T-helper 2 cell (primary cell): Measurements from ENCODE around the gene BRPF1.

ENCODE experiments used
- DNase-seq, 5 experiments: peaks; one replicate each; pipeline versions ENCODE4 v3.0.0 to v3.0.0-alpha.2; 2012 to 2022
- total RNA-seq, 2 donors: gene quantifications; one replicate each; lab custom pipeline; 2026; lab: John Stamatoyannopoulos, UW

Gene BRPF1
- total RNA-seq: 48.9 to 64.5 reads per million in 2 donors

GRCh38 chr3:9731206-9732079 is at the start of gene BRPF1:
Gene BRPF1 (plus strand): TSS chr3:9731735. CDS start chr3:9734141, 2,406 bp downstream.
- peak; percentile 97 to 100 (median 100) for DNase-seq

- DNase-seq: no peak
Measured at GRCh38 chr3:9682096-9682495, 49.4 kb upstream of the BRPF1 start.

- no peak for DNase-seq
Measured at GRCh38 chr3:9683426-9683825, 48.1 kb upstream of the BRPF1 start.

- no peak for DNase-seq
Measured at GRCh38 chr3:9685216-9686049, 46.1 kb upstream of the BRPF1 start.

- DNase-seq: no peak
Measured at GRCh38 chr3:9686050-9686550, 45.4 kb upstream of the BRPF1 start.

GRCh38 chr3:9686703-9687102 is 44.8 kb upstream of the BRPF1 start:
- DNase-seq: no peak

- DNase-seq: no peak
Measured at GRCh38 chr3:9687514-9687913, 44.0 kb upstream of the BRPF1 start.

GRCh38 chr3:9688961-9689360 is 42.6 kb upstream of the BRPF1 start:
- DNase-seq: no peak

GRCh38 chr3:9689757-9690156 is 41.8 kb upstream of the BRPF1 start:
- DNase-seq: no peak

GRCh38 chr3:9690451-9691450 is 40.8 kb upstream of the BRPF1 start:
- DNase-seq: no peak

- DNase-seq: no peak
Measured at GRCh38 chr3:9691636-9692035, 39.9 kb upstream of the BRPF1 start.

- no peak for DNase-seq
Measured at GRCh38 chr3:9692416-9692815, 39.1 kb upstream of the BRPF1 start.

GRCh38 chr3:9695345-9695744 is 36.2 kb upstream of the BRPF1 start:
- DNase-seq: no peak

- no peak for DNase-seq
Measured at GRCh38 chr3:9695746-9696145, 35.8 kb upstream of the BRPF1 start.

- DNase-seq: no peak
Measured at GRCh38 chr3:9696480-9697220, 34.9 kb upstream of the BRPF1 start.

- DNase-seq: no peak
Measured at GRCh38 chr3:9697892-9698291, 33.6 kb upstream of the BRPF1 start.

- DNase-seq: no peak
Measured at GRCh38 chr3:9698293-9698692, 33.2 kb upstream of the BRPF1 start.

GRCh38 chr3:9700536-9700935 is 31.0 kb upstream of the BRPF1 start:
- no peak for DNase-seq

GRCh38 chr3:9701006-9701405 is 30.5 kb upstream of the BRPF1 start:
- DNase-seq: no peak

GRCh38 chr3:9701711-9702110 is 29.8 kb upstream of the BRPF1 start:
- DNase-seq: no peak

- no peak for DNase-seq
Measured at GRCh38 chr3:9703240-9703639, 28.3 kb upstream of the BRPF1 start.
